Body of pancreas (tissue), 4 donors: Measurements from ENCODE around the gene ARHGEF3. TPM values are rescaled to one million over a fixed set of nuclear protein-coding genes. Genes with fewer than 3 reads are reported as not detected.

Experiments
- ATAC-seq: fragments of 150-250 bp; one replicate; pipeline ENCODE4 v1.9.1; 2016
- DNase-seq, 4 donors: peaks; one replicate each; pipeline ENCODE4 v3.0.0-alpha.2; 2019
- H3K27ac ChIP-seq, 4 donors: fragments of 200-600 bp; sonication (generic); 1 replicate in 3 of 4; 2 replicates in 1 of 4; pipeline versions ENCODE4 v1.5.1 to v1.6.1; 2016 to 2019; ENCODE audit warnings: mild to moderate bottlenecking in 1 of 4, mixed read lengths in 1 of 4, moderate library complexity in 1 of 4
- H3K27me3 ChIP-seq, 2 donors: fragments of 200-600 bp; sonication (generic); one replicate each; pipeline ENCODE4 v1.6.0; 2016; ENCODE audit warnings: mild to moderate bottlenecking in 1 of 2
- H3K36me3 ChIP-seq, 2 donors: fragments of 200-600 bp; sonication (generic); replicated peaks in 1 of 2; 2 replicates each; pipeline ENCODE4 v1.5.1; 2016; ENCODE audit warnings: low read depth in 2 of 2; ENCODE audit not compliant: insufficient read depth in 1 of 2
- H3K4me1 ChIP-seq: fragments of 200-600 bp; sonication (generic); one replicate; pipeline ENCODE4 v1.6.0; 2016
- H3K4me3 ChIP-seq, 2 donors: fragments of 200-600 bp; sonication (generic); 1 replicate in 1 of 2; 2 replicates in 1 of 2; pipeline ENCODE4 v1.5.1; 2016 to 2019
- H3K9me3 ChIP-seq, 3 donors: fragments of 200-600 bp; sonication (generic); 1 replicate in 2 of 3; 2 replicates in 1 of 3; pipeline ENCODE4 v1.5.1; 2016
- CTCF ChIP-seq, 7 experiments: fragments of 450-650 bp in 4 of 7; fragments of 200-600 bp in 3 of 7; sonication (generic) in 3 of 7; IDR thresholded peaks; one replicate each; pipeline ENCODE4 v1.5.1; 2016 to 2019; ENCODE audit warnings: antibody characterized with exemption in 7 of 7
- POLR2A ChIP-seq, 3 donors: fragments of 450-650 bp; IDR thresholded peaks; one replicate each; pipeline ENCODE4 v1.6.1; 2016; ENCODE audit warnings: antibody characterized with exemption in 3 of 3, mild to moderate bottlenecking in 2 of 3
- WGBS, 2 donors: methylation state at CpG; one replicate each; pipeline ENCODE4 v1.1.5; 2017; 5-methylcytosine and 5-hydroxymethylcytosine counted together
- intact Hi-C: fragments of 100-400 bp; cut with DNase I; formaldehyde crosslinking; loops from one replicate; pipeline ENCODE4 v1.15.1; 2023
- total RNA-seq, 2 donors: library from RNA; depleted of rRNA; stranded (reverse); fragments of >200 nt; gene quantifications; one replicate each; pipeline ENCODE4 v1.1.0, GENCODE V29; 2016

Gene ARHGEF3
- total RNA-seq, 2 donors from 2014 or later: 27.4 to 38.7 TPM

GRCh38 chr3:56817646-56818045 is 15.9 kb upstream of the ARHGEF3 start:
- Histone ChIP-seq H3K4me3 (no peak overlapping the region), H3K27ac (no peak overlapping the region), H3K4me1 (peaks cover 8% of the 10 kb centered on the region), H3K9me3 (no peaks in the 10 kb centered on the region), H3K36me3 (no peaks in the 10 kb centered on the region), H3K27me3 (no peaks in the 10 kb centered on the region)
- intact Hi-C loops: no loop called here
- TF ChIP-seq POLR2A (IDR thresholded peaks at IDR 0.05) (no peak), CTCF (IDR thresholded peaks at IDR 0.05) (no peak)
- WGBS, 2 donors: 80% methylated on average over 4 of the region's 4 CpGs
- DNase-seq (no peak), ATAC-seq (no peak)

- H3K27me3 ChIP-seq: no peaks in the 10 kb centered on the region
- intact Hi-C loops: no loop called here
- no peaks in the 10 kb centered on the region for H3K9me3 ChIP-seq
- DNase-seq (no peak), ATAC-seq (no peak)
- H3K4me3 ChIP-seq: no peak overlapping the region
- no peaks in the 10 kb centered on the region for H3K36me3 ChIP-seq
- peaks cover 8% of the 10 kb centered on the region for H3K4me1 ChIP-seq
- no peak for TF ChIP-seq POLR2A (IDR thresholded peaks at IDR 0.05)
- no peak for TF ChIP-seq CTCF (IDR thresholded peaks at IDR 0.05)
- no peak overlapping the region for H3K27ac ChIP-seq
Measured at GRCh38 chr3:56816061-56816460, 14.3 kb upstream of the ARHGEF3 start.

- Histone ChIP-seq H3K27me3 (no peaks in the 10 kb centered on the region), H3K36me3 (no peaks in the 10 kb centered on the region), H3K9me3 (no peaks in the 10 kb centered on the region), H3K4me3 (no peak overlapping the region), H3K4me1 (peaks cover 8% of the 10 kb centered on the region), H3K27ac (no peak overlapping the region)
- 92% methylated on average over 1 of the region's 1 CpG for WGBS, 2 donors
- intact Hi-C loops: no loop called here
- ATAC-seq (no peak), DNase-seq (no peak)
- TF ChIP-seq CTCF (IDR thresholded peaks at IDR 0.05) (no peak), POLR2A (IDR thresholded peaks at IDR 0.05) (no peak)
Measured at GRCh38 chr3:56815589-56815988, 13.8 kb upstream of the ARHGEF3 start.

GRCh38 chr3:56813653-56813960 is 11.9 kb upstream of the ARHGEF3 start:
- H3K27me3 ChIP-seq: no peaks in the 10 kb centered on the region
- no peak overlapping the region for H3K27ac ChIP-seq
- DNase-seq: no peak
- no peaks in the 10 kb centered on the region for H3K36me3 ChIP-seq
- no peak for ATAC-seq
- WGBS, 2 donors: 30 to 34% methylated on average over 1 of the region's 1 CpG
- intact Hi-C loops: no loop called here
- TF ChIP-seq POLR2A (IDR thresholded peaks at IDR 0.05): no peak
- no peak for TF ChIP-seq CTCF (IDR thresholded peaks at IDR 0.05)
- no peak overlapping the region for H3K4me3 ChIP-seq
- no peaks in the 10 kb centered on the region for H3K9me3 ChIP-seq
- peaks cover 2% of the 10 kb centered on the region for H3K4me1 ChIP-seq

GRCh38 chr3:56812754-56813652 is 11.3 kb upstream of the ARHGEF3 start:
- 69 to 79% methylated on average over 2 of the region's 2 CpGs for WGBS, 2 donors
- DNase-seq (no peak), ATAC-seq (no peak)
- H3K27ac ChIP-seq: no peak overlapping the region
- H3K9me3 ChIP-seq: no peaks in the 10 kb centered on the region
- no peak for TF ChIP-seq POLR2A (IDR thresholded peaks at IDR 0.05)
- no peak for TF ChIP-seq CTCF (IDR thresholded peaks at IDR 0.05)
- no peak overlapping the region for H3K4me3 ChIP-seq
- H3K27me3 ChIP-seq: no peaks in the 10 kb centered on the region
- H3K4me1 ChIP-seq: no peaks in the 10 kb centered on the region
- no peaks in the 10 kb centered on the region for H3K36me3 ChIP-seq
- intact Hi-C loops: no loop called here
